HCT116 (cell line): ENCODE results near the gene SAMHD1. TPM values are rescaled to one million over a fixed set of nuclear protein-coding genes. Genes with fewer than 3 reads are reported as not detected.

ENCODE experiments used
- ATAC-seq: fragments of 200-7000 bp; cut with Tn5 transposase; 2 replicates; pipeline ENCODE4 v1.9.1; 2020; ENCODE audit warnings: mild to moderate bottlenecking, moderate library complexity
- BruUV-seq: library from RNA; stranded (reverse); fragments of 400-500 nt; replicated peaks from 2 replicates; lab custom pipeline; 2021; lab: Mats Ljungman, UMichigan
- CTCF ChIA-PET: fragments of 300-600 bp; sonication (Branson Sonifier 250); formaldehyde crosslinking; loops from one replicate; lab custom pipeline; 2021; ENCODE audit warnings: antibody characterized with exemption; lab: Charles Lee
- POLR2A ChIA-PET: fragments of 300-600, 350-600 bp; sonication (Branson Sonifier 250); formaldehyde crosslinking; loops from one replicate; lab custom pipeline; 2021; ENCODE audit warnings: antibody characterized with exemption; lab: Charles Lee
- RAD21 ChIA-PET, 2 experiments: fragments of 300-600 bp; sonication (Branson Sonifier 250); formaldehyde crosslinking; loops; one replicate each; lab custom pipeline; 2023; ENCODE audit warnings: low total read pairs in 2 of 2; ENCODE audit not compliant: uncharacterized antibody in 2 of 2, unreplicated experiment in 2 of 2, low non-redundant PET in 1 of 2; lab: Charles Lee
- DNase-seq: peaks from one replicate; pipeline ENCODE4 v3.0.0-alpha.2; 2010; ENCODE audit warnings: low read depth, low spot score
- H2AFZ ChIP-seq: fragments of 200-600 bp; shearing (Covaris generic), sonication (generic); 2 replicates; pipeline ENCODE4 v1.6.1; 2017; ENCODE audit warnings: low read depth, mixed run types, mixed read lengths, antibody characterized with exemption, low read length; ENCODE audit not compliant: poor library complexity, severe bottlenecking
- H3K27ac ChIP-seq: 2 replicates; pipeline ENCODE4 v1.5.1; 2012; ENCODE audit warnings: low read depth, low read length
- H3K27me3 ChIP-seq: fragments of 200-600 bp; sonication (generic); 2 replicates; pipeline ENCODE4 v1.6.1; 2016; ENCODE audit warnings: mixed run types, low read length, mixed read lengths; ENCODE audit not compliant: insufficient read depth
- H3K36me3 ChIP-seq, 2 experiments: fragments of 200-500 bp in 1 of 2; fragments of 200-600 bp in 1 of 2; sonication (Bioruptor generic) in 1 of 2; sonication (generic) in 1 of 2; 2 replicates each; pipeline versions ENCODE4 v1.5.1 to v1.6.1; 2014 to 2016; ENCODE audit warnings: low read length in 2 of 2, inconsistent platforms in 1 of 2, mixed read lengths in 1 of 2, mixed run types in 1 of 2; ENCODE audit not compliant: insufficient read depth in 2 of 2, control insufficient read depth in 1 of 2
- H3K4me1 ChIP-seq, 2 experiments: fragments of 200-600 bp in 1 of 2; sonication (generic) in 1 of 2; 2 replicates each; pipeline versions ENCODE4 v1.5.1 to v1.6.1; 2012 to 2017; ENCODE audit warnings: low read length in 2 of 2, inconsistent platforms in 1 of 2, mild to moderate bottlenecking in 1 of 2, mixed read lengths in 1 of 2, mixed run types in 1 of 2, moderate library complexity in 1 of 2; ENCODE audit not compliant: insufficient read depth in 2 of 2, control insufficient read depth in 1 of 2
- H3K4me2 ChIP-seq: fragments of 200-600 bp; sonication (generic); 2 replicates; pipeline ENCODE4 v1.6.1; 2017; ENCODE audit warnings: mixed run types, low read length, mixed read lengths
- H3K4me3 ChIP-seq, 2 experiments: fragments of 200-600 bp in 1 of 2; sonication (generic) in 1 of 2; replicated peaks in 1 of 2; 2 replicates each; pipeline ENCODE4 v1.5.1; 2011 to 2016; ENCODE audit warnings: low read length in 2 of 2, control low read depth in 1 of 2, low read depth in 1 of 2, mild to moderate bottlenecking in 1 of 2, mixed read lengths in 1 of 2, mixed run types in 1 of 2
- H3K79me2 ChIP-seq: fragments of 200-600 bp; sonication (generic); 2 replicates; pipeline ENCODE4 v1.6.1; 2017; ENCODE audit warnings: mild to moderate bottlenecking, mixed run types, low read length, moderate library complexity, mixed read lengths; ENCODE audit not compliant: insufficient read depth
- H3K9ac ChIP-seq: fragments of 200-600 bp; sonication (generic); 2 replicates; pipeline ENCODE4 v1.6.1; 2016; ENCODE audit warnings: low read length, mixed read lengths
- H3K9me2 ChIP-seq: fragments of 200-600 bp; sonication (generic), shearing (Covaris generic); 2 replicates; pipeline ENCODE4 v1.6.1; 2017; ENCODE audit warnings: mixed run types, mild to moderate bottlenecking, moderate library complexity; ENCODE audit not compliant: insufficient read depth
- H3K9me3 ChIP-seq, 2 experiments: fragments of 200-500 bp in 1 of 2; fragments of 200-600 bp in 1 of 2; sonication (Bioruptor generic) in 1 of 2; sonication (generic) in 1 of 2; 2 replicates each; pipeline ENCODE4 v1.6.1; 2014 to 2017; ENCODE audit warnings: low read length in 2 of 2, mixed read lengths in 2 of 2, inconsistent platforms in 1 of 2, low read depth in 1 of 2, mild to moderate bottlenecking in 1 of 2, mixed run types in 1 of 2, moderate library complexity in 1 of 2; ENCODE audit not compliant: control insufficient read depth in 1 of 2, insufficient read depth in 1 of 2
- H4K20me1 ChIP-seq: fragments of 200-600 bp; sonication (generic), shearing (Covaris generic); 2 replicates; pipeline ENCODE4 v1.6.1; 2017; ENCODE audit warnings: mixed run types, mild to moderate bottlenecking, moderate library complexity; ENCODE audit not compliant: insufficient read depth
- CBX3 ChIP-seq: IDR thresholded peaks from 2 replicates; pipeline ENCODE4 v1.6.1; 2012; ENCODE audit warnings: low read depth
- EGR1 ChIP-seq: IDR thresholded peaks from 2 replicates; pipeline ENCODE4 v1.6.1; 2012; ENCODE audit warnings: low read depth
- JUND ChIP-seq: IDR thresholded peaks from 2 replicates; pipeline ENCODE4 v1.6.1; 2012
- POLR2A ChIP-seq: IDR thresholded peaks from 2 replicates; pipeline ENCODE4 v1.7.0; 2011; ENCODE audit warnings: borderline replicate concordance; ENCODE audit not compliant: insufficient read depth, insufficient read length; ENCODE audit errors: extremely low read depth
- POLR2AphosphoS5 ChIP-seq: IDR thresholded peaks from 2 replicates; pipeline ENCODE4 v1.6.1; 2011; ENCODE audit warnings: mild to moderate bottlenecking, low read depth, low read length, moderate library complexity
- SP1 ChIP-seq: IDR thresholded peaks from 2 replicates; pipeline ENCODE4 v1.6.1; 2012; ENCODE audit warnings: low read depth
- SRF ChIP-seq: IDR thresholded peaks from 2 replicates; pipeline ENCODE4 v1.6.1; 2012; ENCODE audit warnings: low read depth
- YY1 ChIP-seq: IDR thresholded peaks from 2 replicates; pipeline ENCODE4 v1.6.1; 2011; ENCODE audit warnings: low read length, low read depth, moderate library complexity, mild to moderate bottlenecking; ENCODE audit not compliant: insufficient replicate concordance; ENCODE audit errors: extremely low read depth
- ZFX ChIP-seq: fragments of 450-650 bp; IDR thresholded peaks from 2 replicates; pipeline ENCODE4 v1.6.1; 2017
- ZNF274 ChIP-seq: fragments of 200-500 bp; sonication (Bioruptor generic); IDR thresholded peaks from 2 replicates; pipeline ENCODE4 v1.6.1; 2014; ENCODE audit warnings: mild to moderate bottlenecking, low read depth, low read length, inconsistent platforms
- intact Hi-C: fragments of 100-400 bp; cut with micrococcal nuclease; formaldehyde crosslinking; loops from 2 replicates; pipeline ENCODE4 v1.10.0; 2022
- total RNA-seq: library from RNA; stranded (reverse); gene quantifications from one replicate; pipeline ENCODE4 v1.2.1, GENCODE V29; 2021; ENCODE audit not compliant: unreplicated experiment
- TF ChIP-seq, protein P1 (sequence below): IDR thresholded peaks from 2 replicates; pipeline ENCODE4 v1.6.1; 2012
- TF ChIP-seq, protein P2 (sequence below): IDR thresholded peaks from 2 replicates; pipeline ENCODE4 v1.6.1; 2011; ENCODE audit warnings: mild to moderate bottlenecking, low read length, moderate library complexity; ENCODE audit not compliant: insufficient replicate concordance; ENCODE audit errors: extremely low read depth
- TF ChIP-seq, protein P3 (sequence below): IDR thresholded peaks from 2 replicates; pipeline ENCODE4 v1.6.1; 2012; ENCODE audit warnings: low read depth

The SAMHD1 gene
- total RNA-seq, 1 experiment from 2014 or later: 21.4 TPM

DNA sequence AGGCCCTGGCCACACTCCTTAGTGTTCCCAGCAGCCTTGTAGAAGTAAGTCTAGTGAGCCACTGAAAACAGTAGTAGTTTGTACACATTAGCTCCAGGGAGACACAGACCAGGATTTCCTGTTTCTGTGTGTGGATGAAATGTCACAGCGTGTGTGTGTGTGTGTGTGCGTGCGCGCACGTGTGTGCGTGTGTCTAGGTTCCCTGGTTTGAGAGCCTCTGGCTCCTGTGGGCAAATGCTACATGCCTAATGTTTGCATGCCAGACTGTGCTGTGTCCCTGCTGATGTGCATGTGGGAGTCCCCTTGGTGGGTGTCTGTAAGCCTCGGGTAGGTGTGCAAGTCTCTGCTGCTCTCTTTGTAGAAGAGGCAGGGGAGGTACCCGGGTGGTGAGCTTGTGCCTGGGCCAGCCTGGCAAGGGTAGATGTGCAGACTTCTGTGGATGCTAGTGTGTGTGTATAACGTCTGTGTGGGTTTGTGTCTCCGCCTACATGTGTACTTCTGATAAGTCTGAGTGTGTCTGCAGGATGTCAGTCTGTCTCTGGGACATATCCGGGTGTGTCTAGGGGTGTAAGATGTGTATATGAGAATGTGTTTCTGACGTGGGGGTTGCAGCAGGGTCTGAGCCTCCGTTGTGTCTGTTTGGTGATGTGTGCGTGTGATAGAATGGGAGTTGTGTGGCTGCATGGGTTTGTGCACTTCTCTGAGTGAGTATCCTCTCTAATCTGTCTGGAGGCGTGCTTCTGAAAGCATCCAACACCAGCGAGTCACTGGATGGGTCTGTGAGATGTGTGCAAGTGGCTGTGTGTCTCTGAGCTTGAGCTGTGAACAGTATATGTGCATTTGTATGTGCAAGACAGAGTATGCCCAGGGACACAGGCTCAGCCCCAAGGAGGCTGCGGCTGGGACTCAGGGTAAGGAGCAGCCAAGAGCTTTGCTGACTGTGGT, 94.5 kb downstream of the SAMHD1 start:
- DNase-seq (no peak), ATAC-seq (no peak)
- ChIA-PET RAD21 (no interaction called here), POLR2A (interaction anchor here (1.0 to 1.6 kb wide), 2 partner anchors 8 to 21 kb away, joined by 3 to 5 read pairs; no protein-coding TSS in a partner anchor), CTCF (interaction anchor here (1.1 kb wide), 1 partner anchor 21 kb away, joined by 5 read pairs; no protein-coding TSS in a partner anchor)
- H3K36me3 ChIP-seq: no peaks in the 10 kb centered on the region
- H4K20me1 ChIP-seq: no peaks in the 10 kb centered on the region
- H3K4me1 ChIP-seq: peaks cover 16 to 55% of the 10 kb centered on the region in 2 experiments
- no peak for TF ChIP-seq SRF
- TF ChIP-seq ZFX: no peak
- TF ChIP-seq, protein P1, sequence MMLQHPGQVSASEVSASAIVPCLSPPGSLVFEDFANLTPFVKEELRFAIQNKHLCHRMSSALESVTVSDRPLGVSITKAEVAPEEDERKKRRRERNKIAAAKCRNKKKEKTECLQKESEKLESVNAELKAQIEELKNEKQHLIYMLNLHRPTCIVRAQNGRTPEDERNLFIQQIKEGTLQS: no peak
- no peak for TF ChIP-seq CBX3
- no peak for TF ChIP-seq EGR1
- no peak for TF ChIP-seq SP1
- TF ChIP-seq ZNF274: no peak
- H3K27me3 ChIP-seq: no peaks in the 10 kb centered on the region
- no peak overlapping the region for H3K9ac ChIP-seq
- H2AFZ ChIP-seq: no peak overlapping the region
- no peaks in the 10 kb centered on the region for H3K9me2 ChIP-seq
- intact Hi-C loops: no loop called here
- no TSS peak for BruUV-seq
- no peak overlapping the region for H3K4me3 ChIP-seq
- no peak overlapping the region for H3K27ac ChIP-seq
- H3K4me2 ChIP-seq: no peak overlapping the region
- H3K79me2 ChIP-seq: peaks cover 52% of the 10 kb centered on the region; the same call in 1 of the 2 replicates
- no peaks in the 10 kb centered on the region for H3K9me3 ChIP-seq

DNA sequence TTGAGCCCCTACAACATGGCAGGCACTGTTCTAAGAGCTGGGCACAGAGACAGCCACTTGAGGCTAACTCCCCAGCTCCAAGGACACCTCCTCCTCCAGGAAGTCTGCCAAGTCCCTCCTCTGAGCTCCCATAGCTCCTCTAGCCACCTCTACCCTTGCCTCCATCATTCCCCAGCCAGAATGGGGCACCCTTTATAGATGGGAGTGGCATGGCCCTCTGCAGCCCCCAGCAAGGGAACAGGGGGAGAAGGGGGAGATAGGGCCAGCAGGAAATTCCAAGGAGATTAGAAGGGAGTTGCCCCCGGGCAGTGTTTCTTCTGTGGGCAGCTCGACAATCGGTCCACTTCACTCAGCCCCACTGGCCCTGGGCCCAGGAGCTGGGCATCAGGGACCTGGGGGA, 95.3 kb downstream of the SAMHD1 start:
- intact Hi-C loops: no loop called here
- DNase-seq (no peak), ATAC-seq (no peak)
- BruUV-seq: no TSS peak
- no peak overlapping the region for H3K4me3 ChIP-seq
- no peak overlapping the region for H2AFZ ChIP-seq
- H3K36me3 ChIP-seq: no peaks in the 10 kb centered on the region
- H3K9me2 ChIP-seq: no peaks in the 10 kb centered on the region
- H3K4me1 ChIP-seq: peaks cover 10 to 48% of the 10 kb centered on the region in 2 experiments; a peak in 3 of 4 replicates
- no peaks in the 10 kb centered on the region for H3K27me3 ChIP-seq
- no peaks in the 10 kb centered on the region for H3K9me3 ChIP-seq
- H3K9ac ChIP-seq: no peak overlapping the region
- H4K20me1 ChIP-seq: no peaks in the 10 kb centered on the region
- ChIA-PET RAD21 (no interaction called here), CTCF (interaction anchor here (1.1 kb wide), 1 partner anchor 20 kb away, joined by 5 read pairs; no protein-coding TSS in a partner anchor), POLR2A (no interaction called here)
- no peak overlapping the region for H3K4me2 ChIP-seq
- H3K27ac ChIP-seq: no peak overlapping the region
- H3K79me2 ChIP-seq: peaks cover 44% of the 10 kb centered on the region; the same call in 1 of the 2 replicates
- TF ChIP-seq YY1: no peak
- no peak for TF ChIP-seq POLR2A
- TF ChIP-seq, protein P2, sequence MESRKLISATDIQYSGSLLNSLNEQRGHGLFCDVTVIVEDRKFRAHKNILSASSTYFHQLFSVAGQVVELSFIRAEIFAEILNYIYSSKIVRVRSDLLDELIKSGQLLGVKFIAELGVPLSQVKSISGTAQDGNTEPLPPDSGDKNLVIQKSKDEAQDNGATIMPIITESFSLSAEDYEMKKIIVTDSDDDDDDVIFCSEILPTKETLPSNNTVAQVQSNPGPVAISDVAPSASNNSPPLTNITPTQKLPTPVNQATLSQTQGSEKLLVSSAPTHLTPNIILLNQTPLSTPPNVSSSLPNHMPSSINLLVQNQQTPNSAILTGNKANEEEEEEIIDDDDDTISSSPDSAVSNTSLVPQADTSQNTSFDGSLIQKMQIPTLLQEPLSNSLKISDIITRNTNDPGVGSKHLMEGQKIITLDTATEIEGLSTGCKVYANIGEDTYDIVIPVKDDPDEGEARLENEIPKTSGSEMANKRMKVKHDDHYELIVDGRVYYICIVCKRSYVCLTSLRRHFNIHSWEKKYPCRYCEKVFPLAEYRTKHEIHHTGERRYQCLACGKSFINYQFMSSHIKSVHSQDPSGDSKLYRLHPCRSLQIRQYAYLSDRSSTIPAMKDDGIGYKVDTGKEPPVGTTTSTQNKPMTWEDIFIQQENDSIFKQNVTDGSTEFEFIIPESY: no peak
- TF ChIP-seq, protein P3, sequence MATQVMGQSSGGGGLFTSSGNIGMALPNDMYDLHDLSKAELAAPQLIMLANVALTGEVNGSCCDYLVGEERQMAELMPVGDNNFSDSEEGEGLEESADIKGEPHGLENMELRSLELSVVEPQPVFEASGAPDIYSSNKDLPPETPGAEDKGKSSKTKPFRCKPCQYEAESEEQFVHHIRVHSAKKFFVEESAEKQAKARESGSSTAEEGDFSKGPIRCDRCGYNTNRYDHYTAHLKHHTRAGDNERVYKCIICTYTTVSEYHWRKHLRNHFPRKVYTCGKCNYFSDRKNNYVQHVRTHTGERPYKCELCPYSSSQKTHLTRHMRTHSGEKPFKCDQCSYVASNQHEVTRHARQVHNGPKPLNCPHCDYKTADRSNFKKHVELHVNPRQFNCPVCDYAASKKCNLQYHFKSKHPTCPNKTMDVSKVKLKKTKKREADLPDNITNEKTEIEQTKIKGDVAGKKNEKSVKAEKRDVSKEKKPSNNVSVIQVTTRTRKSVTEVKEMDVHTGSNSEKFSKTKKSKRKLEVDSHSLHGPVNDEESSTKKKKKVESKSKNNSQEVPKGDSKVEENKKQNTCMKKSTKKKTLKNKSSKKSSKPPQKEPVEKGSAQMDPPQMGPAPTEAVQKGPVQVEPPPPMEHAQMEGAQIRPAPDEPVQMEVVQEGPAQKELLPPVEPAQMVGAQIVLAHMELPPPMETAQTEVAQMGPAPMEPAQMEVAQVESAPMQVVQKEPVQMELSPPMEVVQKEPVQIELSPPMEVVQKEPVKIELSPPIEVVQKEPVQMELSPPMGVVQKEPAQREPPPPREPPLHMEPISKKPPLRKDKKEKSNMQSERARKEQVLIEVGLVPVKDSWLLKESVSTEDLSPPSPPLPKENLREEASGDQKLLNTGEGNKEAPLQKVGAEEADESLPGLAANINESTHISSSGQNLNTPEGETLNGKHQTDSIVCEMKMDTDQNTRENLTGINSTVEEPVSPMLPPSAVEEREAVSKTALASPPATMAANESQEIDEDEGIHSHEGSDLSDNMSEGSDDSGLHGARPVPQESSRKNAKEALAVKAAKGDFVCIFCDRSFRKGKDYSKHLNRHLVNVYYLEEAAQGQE: no peak
- TF ChIP-seq ZNF274: no peak
- no peak for TF ChIP-seq POLR2AphosphoS5
- no peak for TF ChIP-seq JUND
